Measurements from ENCODE around the gene NT5C2.

DNA sequence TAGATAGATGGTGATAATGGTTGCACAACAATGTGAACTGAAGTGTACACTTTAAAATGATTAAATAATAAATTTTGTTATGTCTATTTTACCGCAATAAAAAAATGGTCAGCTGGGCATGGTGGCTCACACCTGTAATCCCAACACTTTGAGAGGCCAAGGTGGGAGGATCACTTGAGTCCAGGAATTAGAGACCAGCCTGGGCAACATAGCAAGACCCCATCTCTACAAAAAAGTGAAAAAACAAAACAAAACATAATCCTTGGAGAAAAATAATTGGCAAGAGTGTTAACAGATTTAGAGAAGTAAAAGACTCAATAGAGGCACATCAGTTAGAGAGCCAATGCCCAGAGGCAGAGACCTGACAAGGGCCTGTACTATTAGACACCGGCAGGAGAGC, 42.7 kb upstream of the NT5C2 start:
- TF ChIP-seq, protein P1, sequence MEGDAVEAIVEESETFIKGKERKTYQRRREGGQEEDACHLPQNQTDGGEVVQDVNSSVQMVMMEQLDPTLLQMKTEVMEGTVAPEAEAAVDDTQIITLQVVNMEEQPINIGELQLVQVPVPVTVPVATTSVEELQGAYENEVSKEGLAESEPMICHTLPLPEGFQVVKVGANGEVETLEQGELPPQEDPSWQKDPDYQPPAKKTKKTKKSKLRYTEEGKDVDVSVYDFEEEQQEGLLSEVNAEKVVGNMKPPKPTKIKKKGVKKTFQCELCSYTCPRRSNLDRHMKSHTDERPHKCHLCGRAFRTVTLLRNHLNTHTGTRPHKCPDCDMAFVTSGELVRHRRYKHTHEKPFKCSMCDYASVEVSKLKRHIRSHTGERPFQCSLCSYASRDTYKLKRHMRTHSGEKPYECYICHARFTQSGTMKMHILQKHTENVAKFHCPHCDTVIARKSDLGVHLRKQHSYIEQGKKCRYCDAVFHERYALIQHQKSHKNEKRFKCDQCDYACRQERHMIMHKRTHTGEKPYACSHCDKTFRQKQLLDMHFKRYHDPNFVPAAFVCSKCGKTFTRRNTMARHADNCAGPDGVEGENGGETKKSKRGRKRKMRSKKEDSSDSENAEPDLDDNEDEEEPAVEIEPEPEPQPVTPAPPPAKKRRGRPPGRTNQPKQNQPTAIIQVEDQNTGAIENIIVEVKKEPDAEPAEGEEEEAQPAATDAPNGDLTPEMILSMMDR (IDR thresholded peaks at IDR 0.05) = no peak
- TF ChIP-seq POLR2A (IDR thresholded peaks at IDR 0.05) = no peak

Measured in lower leg skin (tissue), 3 donors.